Prostate gland (tissue), 2 donors: Measurements from ENCODE around the gene MTA3. TPM values are rescaled to one million over a fixed set of nuclear protein-coding genes. Genes with fewer than 3 reads are reported as not detected.

Experiments
- DNase-seq: peaks from one replicate; pipeline ENCODE4 v3.0.0-alpha.2; 2019; ENCODE audit warnings: low spot score
- H3K27ac ChIP-seq, 2 donors: fragments of 200-600 bp; sonication (generic); 2 replicates each; pipeline ENCODE4 v1.5.1; 2017 to 2019
- H3K27me3 ChIP-seq: fragments of 200-600 bp; sonication (generic); replicated peaks from 2 replicates; pipeline ENCODE4 v1.5.1; 2019; ENCODE audit not compliant: insufficient read depth
- H3K36me3 ChIP-seq, 2 donors: fragments of 200-600 bp; sonication (generic); 1 replicate in 1 of 2; 2 replicates in 1 of 2; pipeline versions ENCODE4 v1.5.1 to v1.8.1; 2017 to 2019
- H3K4me1 ChIP-seq: fragments of 200-600 bp; sonication (generic); replicated peaks from 2 replicates; pipeline ENCODE4 v1.5.1; 2019
- H3K4me3 ChIP-seq, 2 donors: fragments of 200-600 bp; sonication (generic); 2 replicates each; pipeline ENCODE4 v1.5.1; 2017 to 2019
- H3K9me3 ChIP-seq: fragments of 200-600 bp; sonication (generic); 2 replicates; pipeline ENCODE4 v1.5.1; 2017
- POLR2A ChIP-seq: fragments of 450-650 bp; IDR thresholded peaks from one replicate; pipeline ENCODE4 v1.6.1; 2016; ENCODE audit warnings: antibody characterized with exemption, mild to moderate bottlenecking
- POLR2AphosphoS5 ChIP-seq: sonication (generic); formaldehyde crosslinking; IDR thresholded peaks from one replicate; pipeline ENCODE4 v1.6.1; 2017; ENCODE audit warnings: antibody characterized with exemption
- WGBS: methylation state at CpG from one replicate; pipeline ENCODE4 v1.1.5; 2018; 5-methylcytosine and 5-hydroxymethylcytosine counted together
- intact Hi-C: fragments of 100-400 bp; cut with DNase I; formaldehyde crosslinking; loops from one replicate; pipeline ENCODE4 v1.14.2; 2022
- total RNA-seq, 2 donors: library from RNA; depleted of rRNA; stranded (reverse); fragments of >200 nt; gene quantifications; one replicate each; pipeline ENCODE4 v1.1.0, GENCODE V29; 2016
- TF ChIP-seq, protein P1 (sequence below), 4 experiments: fragments of 200-600 bp in 2 of 4; fragments of 450-650 bp in 2 of 4; sonication (generic) in 2 of 4; IDR thresholded peaks; 1 replicate in 3 of 4; 2 replicates in 1 of 4; pipeline ENCODE4 v1.5.1; 2016 to 2019; ENCODE audit warnings: antibody characterized with exemption in 4 of 4, mild to moderate bottlenecking in 2 of 4, moderate library complexity in 2 of 4

The MTA3 gene
- total RNA-seq: 10 to 100 TPM; 23.6 to 53.4 TPM

DNA sequence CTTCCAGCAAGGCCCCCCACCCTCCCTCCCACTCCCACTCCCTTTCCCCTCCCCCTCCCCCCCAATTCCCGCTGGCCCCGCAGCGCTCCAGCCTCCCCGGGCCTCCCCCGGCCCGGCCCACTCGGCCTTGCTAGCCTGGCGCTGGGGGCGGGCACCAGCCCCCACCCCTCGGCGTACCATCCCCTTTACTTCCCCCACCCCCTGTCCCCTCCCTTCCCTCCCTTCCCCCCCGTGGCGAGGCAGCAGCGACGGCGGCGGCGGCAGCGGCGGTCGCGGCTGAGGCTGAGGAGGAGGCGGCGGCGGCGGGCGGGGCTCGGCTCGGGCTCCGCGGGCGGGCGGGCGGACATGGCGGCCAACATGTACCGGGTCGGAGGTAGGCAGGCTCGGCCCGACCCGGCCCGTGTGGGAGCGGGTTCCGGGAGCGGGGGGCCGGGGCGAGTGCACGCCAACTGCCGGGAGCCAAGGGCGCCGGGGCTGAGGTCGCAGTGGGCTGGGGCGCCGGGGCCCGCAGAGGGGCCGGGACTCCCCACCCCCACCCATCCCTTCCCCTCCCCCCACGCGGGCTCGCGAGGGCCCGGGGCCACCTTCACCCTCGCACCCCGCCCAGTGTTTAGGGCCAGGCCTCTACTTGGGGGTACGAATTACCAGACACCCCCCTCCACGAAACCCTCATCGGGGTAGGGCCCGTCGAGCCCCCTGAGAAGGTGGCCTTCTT, at the start of gene MTA3:
MTA3 (plus strand) TSS at position 232 of the 715 bp plus-strand sequence; CDS start at position 346, 114 bp downstream.
- WGBS: 2% methylated on average over 33 of the region's 67 CpGs
- Histone ChIP-seq H3K9me3 (no peaks in the 10 kb centered on the region), H3K36me3 (no peaks in the 10 kb centered on the region), H3K4me3 (peak within 1 kb of the TSS; percentile 77 to 92), H3K4me1 (no peaks in the 10 kb centered on the region), H3K27me3 (no peaks in the 10 kb centered on the region), H3K27ac (peak within 1 kb of the TSS; percentile 92 to 94)
- intact Hi-C loops: no loop called here
- TF ChIP-seq, protein P1, sequence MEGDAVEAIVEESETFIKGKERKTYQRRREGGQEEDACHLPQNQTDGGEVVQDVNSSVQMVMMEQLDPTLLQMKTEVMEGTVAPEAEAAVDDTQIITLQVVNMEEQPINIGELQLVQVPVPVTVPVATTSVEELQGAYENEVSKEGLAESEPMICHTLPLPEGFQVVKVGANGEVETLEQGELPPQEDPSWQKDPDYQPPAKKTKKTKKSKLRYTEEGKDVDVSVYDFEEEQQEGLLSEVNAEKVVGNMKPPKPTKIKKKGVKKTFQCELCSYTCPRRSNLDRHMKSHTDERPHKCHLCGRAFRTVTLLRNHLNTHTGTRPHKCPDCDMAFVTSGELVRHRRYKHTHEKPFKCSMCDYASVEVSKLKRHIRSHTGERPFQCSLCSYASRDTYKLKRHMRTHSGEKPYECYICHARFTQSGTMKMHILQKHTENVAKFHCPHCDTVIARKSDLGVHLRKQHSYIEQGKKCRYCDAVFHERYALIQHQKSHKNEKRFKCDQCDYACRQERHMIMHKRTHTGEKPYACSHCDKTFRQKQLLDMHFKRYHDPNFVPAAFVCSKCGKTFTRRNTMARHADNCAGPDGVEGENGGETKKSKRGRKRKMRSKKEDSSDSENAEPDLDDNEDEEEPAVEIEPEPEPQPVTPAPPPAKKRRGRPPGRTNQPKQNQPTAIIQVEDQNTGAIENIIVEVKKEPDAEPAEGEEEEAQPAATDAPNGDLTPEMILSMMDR (IDR thresholded peaks at IDR 0.05): no peak
- no peak for TF ChIP-seq POLR2AphosphoS5
- TF ChIP-seq POLR2A: no peak
- DNase-seq: peak; percentile 49

DNA sequence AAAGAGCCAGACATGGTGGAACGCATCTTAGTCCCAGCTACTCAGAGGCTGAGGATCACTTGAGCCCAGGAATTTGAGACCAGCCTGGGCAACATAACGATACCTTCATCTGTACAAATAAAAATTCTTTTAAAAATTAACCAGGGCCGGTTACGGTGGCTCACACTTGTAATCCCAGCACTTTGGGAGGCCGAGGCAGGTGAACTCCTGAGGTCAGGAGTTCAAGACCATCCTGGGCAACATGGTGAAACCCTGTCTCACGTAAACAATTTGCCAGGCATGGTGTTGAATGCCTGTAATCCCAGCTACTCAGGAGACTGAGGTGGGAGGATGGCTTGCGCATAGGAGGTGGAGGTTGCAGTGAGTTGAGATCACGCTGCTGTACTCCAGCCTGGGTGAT, 48.8 kb upstream of the MTA3 start:
- no peak overlapping the region for H3K27ac ChIP-seq
- no peaks in the 10 kb centered on the region for H3K9me3 ChIP-seq
- WGBS: 78% methylated on average over 8 of the region's 8 CpGs
- intact Hi-C loops: no loop called here
- DNase-seq: no peak
- no peak overlapping the region for H3K4me3 ChIP-seq
- H3K36me3 ChIP-seq: no peaks in the 10 kb centered on the region
- no peaks in the 10 kb centered on the region for H3K4me1 ChIP-seq
- no peaks in the 10 kb centered on the region for H3K27me3 ChIP-seq
- no peak for TF ChIP-seq POLR2A
- TF ChIP-seq POLR2AphosphoS5: no peak
- TF ChIP-seq, protein P1 (IDR thresholded peaks at IDR 0.05): no peak

DNA sequence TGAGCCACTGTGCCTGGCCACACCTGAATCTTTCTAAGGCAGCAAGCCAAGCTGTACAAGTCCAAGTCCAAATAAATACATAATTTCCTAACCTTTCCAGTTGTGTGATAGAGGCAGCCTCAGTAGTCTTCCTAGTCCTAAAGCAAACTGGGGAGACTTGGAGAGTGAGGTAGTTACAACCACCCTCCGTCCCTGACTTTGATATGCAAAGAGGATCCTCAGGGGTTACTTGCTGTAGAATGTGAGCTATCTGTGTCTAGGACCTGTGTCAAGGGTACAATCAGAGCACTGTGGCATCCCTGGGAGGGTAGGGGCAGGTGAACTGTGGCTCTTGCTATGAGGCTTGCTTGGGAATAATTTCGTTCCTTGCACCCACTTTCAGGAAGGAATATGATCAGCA, 46.4 kb upstream of the MTA3 start:
- Histone ChIP-seq H3K9me3 (no peaks in the 10 kb centered on the region), H3K36me3 (no peaks in the 10 kb centered on the region), H3K27ac (no peak overlapping the region), H3K27me3 (no peaks in the 10 kb centered on the region), H3K4me1 (no peaks in the 10 kb centered on the region), H3K4me3 (no peak overlapping the region)
- TF ChIP-seq, protein P1 (IDR thresholded peaks at IDR 0.05): no peak
- TF ChIP-seq POLR2A: no peak
- TF ChIP-seq POLR2AphosphoS5: no peak
- intact Hi-C loops: no loop called here
- no peak for DNase-seq
- 67% methylated on average over 2 of the region's 2 CpGs for WGBS

DNA sequence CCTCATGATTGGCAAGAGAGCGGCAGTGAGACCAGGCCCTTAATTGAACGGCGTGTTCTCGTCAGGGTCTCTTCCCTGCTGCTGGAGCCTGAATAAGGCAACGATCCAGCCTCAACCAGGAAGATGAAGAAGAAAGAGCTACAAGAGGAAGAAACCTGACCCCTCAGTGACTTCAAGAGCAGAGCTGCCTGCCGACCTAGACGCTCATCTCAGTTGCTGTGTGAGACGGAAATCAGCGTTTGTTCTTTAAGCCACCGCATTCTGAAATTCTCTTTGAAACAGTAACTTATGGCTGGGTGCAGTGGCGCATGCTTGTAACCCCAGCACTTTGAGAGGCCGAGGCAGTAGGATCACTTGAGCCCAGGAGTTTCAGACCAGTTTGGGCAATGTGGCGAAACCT, 45.1 kb upstream of the MTA3 start:
- TF ChIP-seq POLR2A (no peak), POLR2AphosphoS5 (no peak)
- TF ChIP-seq, protein P1 (IDR thresholded peaks at IDR 0.05): no peak
- no peak for DNase-seq
- intact Hi-C loops: no loop called here
- WGBS: 72% methylated on average over 13 of the region's 13 CpGs
- Histone ChIP-seq H3K36me3 (no peaks in the 10 kb centered on the region), H3K27me3 (no peaks in the 10 kb centered on the region), H3K4me3 (no peak overlapping the region), H3K9me3 (no peaks in the 10 kb centered on the region), H3K27ac (no peak overlapping the region), H3K4me1 (no peaks in the 10 kb centered on the region)

DNA sequence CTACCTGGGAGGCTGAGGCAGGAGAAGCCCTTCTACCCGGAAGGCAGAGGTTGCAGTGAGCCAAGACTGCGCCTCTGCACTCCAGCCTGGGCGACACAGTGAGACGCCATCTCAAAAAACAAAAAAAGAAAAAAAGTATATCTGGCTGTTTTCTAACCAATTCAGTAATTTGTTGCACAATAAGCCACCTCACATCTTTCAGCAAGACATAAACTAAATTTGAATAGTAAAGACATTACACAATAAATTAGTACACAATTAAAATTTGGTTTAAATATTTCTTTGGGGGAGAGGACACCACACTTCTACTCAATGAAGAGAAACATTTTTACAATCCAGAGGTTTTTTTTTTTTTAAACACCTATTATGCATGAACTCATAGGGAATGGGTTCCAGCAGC, 36.0 kb upstream of the MTA3 start:
- Histone ChIP-seq H3K4me1 (no peaks in the 10 kb centered on the region), H3K36me3 (no peaks in the 10 kb centered on the region), H3K27ac (no peak overlapping the region), H3K4me3 (no peak overlapping the region), H3K27me3 (no peaks in the 10 kb centered on the region), H3K9me3 (no peaks in the 10 kb centered on the region)
- no peak for TF ChIP-seq POLR2AphosphoS5
- TF ChIP-seq POLR2A: no peak
- TF ChIP-seq, protein P1 (IDR thresholded peaks at IDR 0.05): no peak
- DNase-seq: no peak
- WGBS: 91% methylated on average over 4 of the region's 4 CpGs
- intact Hi-C loops: no loop called here
